ENCODE measurements around the gene IL3RA.
"Not testable (repeated sequence)": the region's sequence is repeated elsewhere in the genome, so short reads cannot be mapped to it uniquely, and the experiment has no call there.

IL3RA gene

DNA sequence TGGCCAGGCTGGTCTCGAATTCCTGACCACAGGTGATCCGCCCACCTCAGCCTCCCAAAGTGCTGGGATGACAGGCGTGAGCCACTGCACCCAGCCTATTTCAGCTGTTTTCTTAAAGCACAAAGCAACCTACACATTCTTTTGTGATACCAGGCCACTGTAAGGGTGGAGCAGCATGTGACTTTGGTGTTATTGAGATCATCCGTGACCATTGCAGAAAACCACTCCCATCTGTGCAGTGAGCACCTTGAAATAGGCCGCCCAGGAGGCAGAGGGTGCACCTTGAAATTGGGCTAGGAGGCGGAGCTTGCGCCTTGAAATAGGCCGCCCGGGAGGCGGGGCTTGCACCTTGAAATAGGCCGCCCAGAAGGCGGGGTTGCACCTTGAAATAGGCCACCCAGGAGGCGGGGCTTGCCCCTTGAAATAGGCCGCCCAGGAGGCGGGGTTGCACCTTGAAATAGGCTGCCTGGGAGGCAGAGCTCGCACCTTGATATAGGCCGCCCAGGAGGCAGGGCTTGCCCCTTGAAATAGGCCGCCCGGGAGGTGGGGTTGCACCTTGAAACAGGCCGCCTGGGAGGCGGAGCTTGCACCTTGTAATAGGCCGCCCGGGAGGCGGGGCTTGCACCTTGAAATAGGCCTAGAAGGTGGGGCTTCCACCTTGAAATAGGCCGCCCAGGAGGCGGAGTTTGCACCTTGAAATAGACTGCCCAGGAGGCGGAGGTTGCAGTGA is 64.3 kb downstream of the IL3RA start:
- DNase-seq, result no peak

DNA sequence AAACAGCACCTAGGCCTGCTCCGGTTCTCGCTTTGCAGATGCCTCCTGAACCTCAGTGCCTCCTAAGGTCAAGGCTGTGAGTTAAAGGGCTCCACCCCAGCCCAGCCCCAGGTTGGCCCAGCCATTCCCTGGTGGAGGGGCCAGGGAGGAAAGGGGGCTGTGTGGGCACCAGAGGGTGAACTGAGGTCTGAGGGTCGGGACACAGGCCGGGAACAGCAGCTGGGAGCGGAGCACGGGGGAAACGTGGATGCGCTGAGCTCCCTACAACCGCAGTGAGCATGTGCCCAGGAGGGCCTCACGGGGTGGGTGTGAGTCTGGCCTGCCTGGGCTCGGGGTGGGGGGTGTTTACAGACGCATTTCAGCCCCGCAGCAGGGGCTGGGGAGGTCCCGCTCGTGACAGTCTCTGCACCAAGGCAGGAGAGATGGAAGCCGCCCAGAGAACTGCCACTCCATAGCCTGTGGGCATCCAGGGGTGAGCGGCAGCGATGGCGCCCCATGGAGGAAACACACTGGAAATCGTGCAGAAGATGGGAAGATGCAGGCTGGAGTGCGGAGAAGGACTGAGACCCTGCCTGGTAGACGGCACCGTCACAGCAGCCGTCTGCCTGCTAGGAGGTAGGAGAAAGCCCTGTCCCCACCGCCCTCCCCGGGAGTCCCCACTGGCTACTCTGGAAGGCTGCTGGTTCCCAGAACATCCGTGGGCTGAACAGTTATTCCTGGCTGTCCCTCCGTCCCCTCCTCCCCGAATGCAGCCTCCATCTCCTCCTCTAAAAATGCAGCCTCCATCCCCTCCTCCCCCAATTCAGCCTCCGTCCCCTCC is 65.2 kb downstream of the IL3RA start:
- no peak for DNase-seq

DNA sequence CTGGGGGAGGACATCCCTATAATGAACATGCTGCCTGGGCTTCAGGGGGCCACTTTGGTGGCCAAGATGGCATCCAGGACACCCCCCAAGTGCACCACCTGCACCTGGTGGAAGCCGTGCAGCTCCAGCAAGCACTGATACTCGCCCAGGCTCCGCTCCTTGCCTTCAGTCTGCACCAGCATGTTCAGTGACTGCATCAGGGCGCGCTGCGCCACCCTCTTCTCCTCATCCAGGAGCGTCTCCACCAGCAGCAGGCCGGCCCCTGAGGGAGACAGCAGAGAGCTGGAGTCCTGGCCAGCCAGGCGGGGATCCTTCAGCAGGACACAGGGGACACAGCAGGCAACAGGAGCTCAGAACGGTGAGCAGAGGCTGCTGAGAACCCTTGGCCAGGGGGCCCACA is 66.6 kb downstream of the IL3RA start:
- no peak for DNase-seq

DNA sequence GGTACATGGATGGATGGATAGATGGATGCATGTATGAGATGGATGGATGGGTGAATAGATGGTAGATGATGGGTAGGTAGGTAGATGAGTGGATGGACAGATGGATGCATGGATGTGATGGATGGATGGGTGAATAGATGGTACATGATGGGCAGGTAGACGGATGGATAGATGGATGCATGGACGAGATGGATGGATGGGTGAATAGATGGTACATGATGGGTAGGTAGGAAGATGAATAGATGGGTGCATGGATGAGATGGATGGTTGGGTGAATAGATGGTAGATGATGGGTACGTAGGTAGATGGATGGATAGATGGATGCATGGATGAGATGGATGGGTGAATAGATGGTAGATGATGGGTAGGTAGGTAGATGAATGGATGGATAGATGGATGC is 67.3 kb downstream of the IL3RA start:
- DNase-seq, result not testable (repeated sequence)

DNA sequence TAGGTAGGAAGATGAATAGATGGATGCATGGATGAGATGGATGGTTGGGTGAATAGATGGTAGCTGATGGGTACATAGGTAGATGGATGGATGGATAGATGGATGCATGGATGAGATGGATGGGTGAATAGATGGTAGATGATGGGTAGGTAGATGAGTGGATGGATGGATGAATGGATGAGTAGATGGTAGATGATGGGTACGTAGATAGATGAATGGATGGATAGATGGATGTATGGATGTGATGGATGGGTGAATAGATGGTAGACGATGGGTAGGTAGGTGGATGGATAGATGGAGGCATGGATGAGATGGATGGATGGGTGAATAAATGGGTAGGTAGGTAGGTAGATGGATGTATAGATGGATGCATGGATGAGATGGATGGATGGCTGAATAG is 69.2 kb downstream of the IL3RA start:
- DNase-seq, result not testable (repeated sequence)

DNA sequence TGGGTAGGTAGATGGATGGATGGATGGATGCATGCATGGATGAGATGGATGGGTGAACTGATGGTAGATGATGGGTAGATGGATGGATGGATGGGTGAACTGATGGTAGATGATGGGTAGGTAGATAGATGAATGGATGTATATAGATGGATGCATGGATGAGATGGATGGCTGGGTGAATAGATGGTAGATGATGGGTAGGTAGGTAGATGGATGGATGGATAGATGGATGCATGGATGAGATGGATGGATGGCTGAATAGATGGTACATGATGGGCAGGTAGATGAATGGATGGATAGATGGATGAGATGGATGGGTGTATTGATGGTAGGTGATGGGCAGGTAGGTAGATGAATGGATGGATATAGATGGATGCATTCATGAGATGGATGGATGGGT is 70.5 kb downstream of the IL3RA start:
- no peak for DNase-seq

DNA sequence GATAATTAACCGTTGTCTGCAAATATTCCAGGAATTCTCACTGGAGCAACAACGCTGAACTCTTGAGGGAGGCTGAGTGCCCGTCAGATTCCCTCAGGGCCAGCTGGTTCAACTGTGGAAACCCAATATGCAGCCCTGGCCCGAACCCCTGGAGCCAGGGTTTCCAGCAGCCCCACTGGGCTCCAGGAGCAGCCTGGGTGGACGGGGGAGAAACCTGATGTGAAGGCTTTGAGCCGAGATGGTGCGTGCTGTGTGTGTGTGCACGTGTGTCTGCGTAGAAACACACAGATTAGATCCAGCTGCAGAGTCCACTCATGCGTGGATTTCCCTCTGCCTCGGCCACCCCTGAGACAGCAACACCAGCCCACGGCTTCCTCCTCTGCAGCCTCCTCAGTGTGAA is 74.7 kb downstream of the IL3RA start:
- DNase-seq, result no peak

DNA sequence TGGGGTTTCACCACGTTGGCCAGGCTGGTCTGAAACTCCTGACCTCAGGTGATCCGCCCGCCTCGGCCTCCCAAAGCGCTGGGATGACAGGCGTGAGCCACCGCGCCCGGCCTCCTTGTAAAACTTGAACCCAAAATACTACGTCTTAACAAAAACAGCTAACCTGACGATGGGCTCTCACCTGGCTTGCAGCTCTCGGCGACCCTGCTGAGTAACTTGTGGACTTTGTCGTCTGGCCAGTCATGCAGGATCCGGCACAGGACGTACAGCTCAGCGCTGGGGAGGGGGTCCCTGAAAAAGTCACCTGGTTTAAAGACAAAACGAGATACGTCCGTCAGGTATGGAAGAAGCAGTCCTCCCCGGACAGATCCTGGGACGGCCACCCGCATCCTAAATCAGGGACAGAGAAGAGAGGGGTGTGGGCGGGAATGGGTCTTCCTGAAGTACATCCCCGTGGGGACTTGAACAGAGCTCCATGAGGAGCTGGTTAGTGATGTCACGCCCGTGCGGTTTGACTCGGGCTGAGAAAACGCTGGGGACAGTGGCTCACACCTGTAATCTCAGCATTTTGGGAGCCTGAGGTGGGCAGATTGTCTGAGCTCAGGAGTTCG is 76.1 kb downstream of the IL3RA start:
- DNase-seq, result no peak

DNA sequence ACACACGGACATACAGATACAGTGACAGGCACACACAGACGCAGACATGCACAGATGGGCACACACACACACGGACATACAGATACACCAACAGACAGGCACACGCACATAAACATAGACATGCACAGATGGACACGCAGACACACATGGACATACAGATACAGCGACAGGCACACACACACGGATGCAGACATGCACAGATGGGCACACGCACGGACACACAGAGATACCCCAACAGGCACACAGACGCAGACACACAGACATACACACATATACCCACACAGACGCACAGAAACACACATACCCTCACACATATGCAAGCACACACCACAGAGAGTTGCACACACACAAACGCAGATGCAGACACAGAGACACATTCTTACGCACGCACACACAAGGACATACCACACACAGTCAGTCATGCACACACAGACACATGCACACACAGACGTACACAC is 79.8 kb downstream of the IL3RA start:
- DNase-seq, result no peak

DNA sequence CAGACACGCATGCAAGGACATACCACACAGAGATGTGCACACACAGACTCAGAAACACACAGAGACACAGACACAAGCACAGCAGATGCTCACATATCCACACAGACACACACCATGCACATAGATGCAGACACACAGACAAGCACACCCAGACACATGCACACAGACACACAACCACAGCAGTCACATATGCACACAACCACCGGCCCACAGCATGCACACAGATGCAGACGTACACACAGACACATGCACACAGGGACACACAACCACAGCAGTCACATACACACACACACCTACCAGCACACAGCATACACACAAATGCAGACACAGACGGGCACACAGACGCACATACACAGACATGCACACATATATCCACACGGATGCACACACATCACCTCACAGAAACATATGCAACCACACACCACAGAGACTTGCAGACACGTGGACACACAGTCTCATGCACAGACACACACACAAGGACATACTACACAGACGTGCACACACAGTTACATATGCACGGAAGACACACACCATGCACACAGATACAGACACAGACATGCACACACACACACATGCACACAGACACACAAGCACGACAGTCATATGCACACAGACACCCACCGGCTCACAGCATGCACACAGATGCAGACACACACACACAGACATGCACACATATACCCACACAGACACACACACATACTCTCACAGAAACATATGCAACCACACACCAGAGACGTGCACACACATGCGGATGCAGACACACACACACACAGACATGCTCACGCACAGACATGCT is 80.6 kb downstream of the IL3RA start:
- DNase-seq, result no peak

DNA sequence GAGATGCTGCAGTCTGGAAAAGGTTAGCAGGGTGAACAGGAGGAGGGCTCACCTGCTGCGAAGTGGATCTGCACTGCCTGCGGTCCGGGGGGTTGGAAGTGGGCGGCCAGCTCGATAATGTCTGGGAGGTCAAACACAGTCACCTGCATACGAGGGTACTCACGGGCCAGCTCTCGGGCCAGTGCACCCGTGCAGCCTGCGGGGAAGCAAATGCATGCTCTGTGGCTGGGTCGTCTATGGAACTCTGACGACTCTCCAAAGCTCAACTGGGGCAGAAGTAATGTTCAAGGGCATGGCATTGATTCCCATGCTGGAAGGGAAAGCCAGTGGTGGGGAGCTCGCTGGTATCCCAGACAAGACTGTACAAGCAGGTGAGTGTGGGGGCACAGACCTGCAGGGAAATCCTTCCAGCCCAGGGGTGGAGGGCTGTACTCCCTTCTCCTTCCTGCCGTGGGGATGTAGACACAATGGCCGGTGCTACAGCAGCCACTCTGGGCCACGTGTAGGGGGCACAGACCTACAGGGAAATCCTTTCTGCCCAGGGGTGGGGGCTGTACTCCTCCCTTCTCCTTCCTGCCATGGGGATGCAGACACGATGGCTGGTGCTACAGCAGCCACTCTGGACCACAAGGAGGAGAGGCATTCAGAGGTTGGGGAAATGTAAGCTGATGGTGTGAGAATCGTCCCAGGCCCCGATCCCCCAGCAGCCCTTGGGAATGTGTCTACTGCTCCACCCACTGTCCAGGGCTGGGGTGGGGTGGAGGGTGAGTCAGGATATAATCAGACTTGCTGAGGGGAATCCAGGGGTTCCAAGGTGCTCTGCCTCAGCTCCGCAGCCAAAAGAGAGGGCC is 81.6 kb downstream of the IL3RA start:
- no peak for DNase-seq

DNA sequence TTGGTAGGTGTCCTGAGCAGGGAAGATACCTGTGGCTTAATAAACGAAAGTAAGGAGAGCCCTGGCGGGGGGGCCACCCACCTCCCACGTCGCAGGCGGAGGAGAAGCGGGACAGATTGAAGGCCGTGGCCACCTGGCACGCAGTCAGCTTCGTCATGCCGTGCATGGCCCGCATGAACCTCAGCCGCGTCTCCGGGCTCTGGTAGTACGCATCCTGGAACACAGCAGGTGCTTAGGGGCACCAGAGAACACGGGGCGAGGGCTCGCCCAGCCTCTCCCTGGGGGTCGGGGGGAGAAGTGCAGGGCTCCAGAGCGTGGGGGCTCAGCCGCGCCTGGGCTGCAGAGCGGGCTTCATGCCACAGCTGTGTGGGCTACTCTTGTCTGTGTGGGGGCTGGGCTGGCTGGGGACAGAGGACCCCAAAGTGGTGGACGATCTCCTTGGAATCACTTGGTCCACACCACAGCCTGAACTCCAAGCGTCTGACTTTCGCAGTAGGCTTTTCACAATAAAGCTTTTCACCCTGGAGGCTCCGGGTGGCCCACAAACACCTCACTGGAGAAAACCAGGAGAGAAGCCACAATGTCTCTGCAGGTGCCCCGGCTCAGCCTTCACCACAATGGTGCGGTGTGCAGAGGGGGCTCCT is 82.4 kb downstream of the IL3RA start:
- DNase-seq, result no peak

DNA sequence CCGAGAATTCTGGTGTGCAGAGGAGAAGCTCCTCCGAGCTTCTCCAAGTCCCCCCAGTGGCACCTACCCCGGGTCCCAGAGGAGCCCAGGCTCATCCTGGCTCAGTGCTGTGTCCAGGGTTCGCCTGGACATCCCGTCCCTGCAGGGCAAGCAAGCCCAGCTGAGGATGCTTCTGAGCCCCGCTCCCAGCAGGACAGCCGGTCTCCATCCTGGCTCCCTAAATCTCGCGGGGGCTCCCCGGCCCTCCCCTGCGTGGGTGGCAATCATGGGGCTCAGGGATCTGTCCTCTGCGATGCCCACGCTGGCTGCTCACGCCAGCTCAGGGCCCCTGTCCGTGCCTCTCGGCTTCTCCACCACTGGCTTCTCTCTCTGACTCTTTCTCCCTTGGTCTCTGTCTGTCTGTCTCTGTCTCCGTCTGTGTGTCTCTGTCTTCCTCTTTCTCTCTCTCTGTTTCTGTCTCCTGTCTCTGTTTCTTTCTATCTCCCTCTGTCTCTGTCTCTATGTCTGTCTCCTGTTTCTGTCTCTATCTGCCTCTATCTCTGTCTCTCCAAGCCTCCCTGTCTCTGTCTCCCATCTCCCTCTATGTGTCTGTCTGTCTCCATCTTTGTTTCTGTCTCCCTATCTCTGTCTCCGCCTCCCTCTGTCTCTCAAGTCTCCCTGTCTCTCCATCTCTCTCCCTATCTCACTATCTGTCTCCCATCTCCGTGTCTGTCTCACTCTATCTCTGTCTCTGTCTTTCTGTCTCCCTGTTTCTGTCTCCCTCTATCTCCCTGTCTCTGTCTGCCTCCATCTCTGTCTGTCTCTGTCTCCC is 83.2 kb downstream of the IL3RA start:
- no peak for DNase-seq

DNA sequence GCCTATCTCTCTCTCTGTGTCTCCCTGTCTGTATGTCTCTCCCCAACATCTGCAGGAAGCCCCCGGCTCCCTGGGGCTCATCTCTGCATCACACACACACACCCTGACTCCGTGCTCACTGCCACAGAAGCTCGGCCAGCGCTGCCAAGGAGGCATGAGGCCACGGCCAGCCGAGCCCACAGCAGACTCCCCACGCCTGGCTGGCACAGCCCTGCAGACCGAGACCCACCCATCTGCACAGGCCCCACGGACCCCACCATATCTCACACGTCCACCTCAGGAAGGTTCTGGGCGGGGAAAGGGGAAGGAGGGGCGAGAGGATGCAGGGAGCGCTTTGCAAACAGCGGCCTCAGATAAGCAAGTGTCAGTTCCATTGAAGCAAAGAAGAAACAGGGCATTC is 83.8 kb downstream of the IL3RA start:
- no peak for DNase-seq

DNA sequence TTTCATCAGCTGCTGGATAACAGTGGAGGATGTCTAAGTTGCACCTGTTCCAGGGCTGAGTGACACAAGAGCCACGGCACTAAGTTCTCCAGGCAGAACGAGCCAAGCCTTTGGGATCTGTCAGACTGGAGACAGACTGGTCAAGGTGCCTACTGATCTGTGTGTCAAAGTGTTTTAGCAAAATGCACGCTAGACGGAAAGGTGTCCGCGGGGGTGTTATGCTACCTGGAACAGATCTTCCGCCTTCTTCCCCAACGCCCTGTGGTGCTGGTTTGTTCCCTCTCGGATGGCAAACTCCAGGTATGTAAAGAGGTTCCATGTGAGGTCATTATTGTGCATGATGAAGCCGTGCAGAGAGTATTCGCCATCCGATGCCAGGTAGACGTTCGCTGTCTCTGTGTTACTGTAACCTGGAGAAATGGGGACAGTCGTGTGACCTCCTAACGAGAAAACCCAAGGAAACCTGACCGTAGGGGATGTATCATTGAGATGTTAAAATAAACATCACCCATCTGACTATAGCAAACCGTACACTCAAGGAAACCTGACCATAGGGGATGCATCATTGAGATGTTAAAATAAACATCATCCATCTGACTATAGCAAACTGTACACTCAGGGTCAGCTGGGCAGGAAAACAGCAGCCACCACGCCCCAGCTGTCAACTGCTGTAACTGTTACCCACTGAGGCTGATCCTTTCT is 85.0 kb downstream of the IL3RA start:
- no peak for DNase-seq

DNA sequence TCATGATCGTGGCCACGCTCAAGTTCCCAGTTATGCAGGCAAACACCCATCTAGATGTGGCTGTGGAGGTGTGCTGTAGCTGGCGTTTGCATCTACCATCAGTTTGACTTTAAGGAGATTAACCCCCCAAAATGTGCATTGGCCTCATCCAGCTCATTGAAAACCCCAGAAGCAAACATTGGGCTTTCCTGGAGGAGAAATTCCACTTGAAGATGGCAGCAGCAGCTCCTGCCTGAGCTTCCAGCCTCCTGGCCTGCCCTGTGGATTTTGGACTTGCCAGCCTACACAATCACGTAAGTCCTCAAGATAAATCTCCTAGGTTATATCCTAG is 85.5 kb downstream of the IL3RA start:
- DNase-seq, result no peak

DNA sequence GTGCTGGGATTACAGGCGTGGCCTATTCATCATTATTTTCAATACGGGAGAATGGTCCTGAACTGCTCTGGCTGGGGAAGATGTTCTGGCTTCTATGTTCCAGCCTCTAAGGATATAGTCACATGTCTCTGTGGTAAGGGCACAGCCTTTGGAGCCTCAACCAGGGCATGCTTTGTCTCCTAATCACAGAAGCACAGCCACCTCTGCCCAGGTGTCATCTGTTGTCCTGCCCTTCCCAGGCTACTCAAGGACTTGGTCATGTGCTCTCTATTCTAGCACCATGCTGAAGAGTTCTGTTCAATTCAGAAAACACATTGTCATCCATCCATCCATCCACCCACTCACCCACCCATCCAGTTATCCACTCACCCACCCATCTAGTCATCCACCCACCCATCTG is 86.6 kb downstream of the IL3RA start:
- DNase-seq, result no peak

DNA sequence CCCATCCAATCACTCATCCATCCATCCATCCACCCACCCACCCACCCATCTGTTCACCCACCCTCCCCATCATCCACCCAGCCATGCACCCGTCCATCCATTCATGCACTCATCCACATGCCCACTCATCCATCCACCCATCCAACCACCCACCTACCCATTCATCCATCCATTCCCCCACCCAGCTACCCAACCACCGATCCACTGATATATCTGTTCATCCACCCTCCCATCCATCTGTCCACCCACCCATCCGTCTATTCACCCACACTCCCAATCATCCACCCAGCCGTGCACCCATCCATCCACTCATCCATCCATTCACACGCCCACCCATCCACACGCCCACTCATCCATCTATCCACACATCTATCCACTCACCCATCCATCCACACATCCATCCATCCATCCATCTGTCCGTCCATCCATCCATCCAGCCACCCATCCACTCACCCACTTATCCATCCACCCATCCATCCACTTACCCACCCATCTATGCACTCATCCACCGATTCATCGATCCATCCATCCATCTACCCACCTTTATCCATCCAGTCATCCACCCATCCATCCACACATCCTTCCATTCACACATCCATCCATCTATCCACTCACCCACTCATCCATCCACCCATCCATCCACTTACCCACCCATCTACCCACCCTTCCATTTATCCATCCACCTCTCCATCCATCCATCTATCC is 87.7 kb downstream of the IL3RA start:
- no peak for DNase-seq

DNA sequence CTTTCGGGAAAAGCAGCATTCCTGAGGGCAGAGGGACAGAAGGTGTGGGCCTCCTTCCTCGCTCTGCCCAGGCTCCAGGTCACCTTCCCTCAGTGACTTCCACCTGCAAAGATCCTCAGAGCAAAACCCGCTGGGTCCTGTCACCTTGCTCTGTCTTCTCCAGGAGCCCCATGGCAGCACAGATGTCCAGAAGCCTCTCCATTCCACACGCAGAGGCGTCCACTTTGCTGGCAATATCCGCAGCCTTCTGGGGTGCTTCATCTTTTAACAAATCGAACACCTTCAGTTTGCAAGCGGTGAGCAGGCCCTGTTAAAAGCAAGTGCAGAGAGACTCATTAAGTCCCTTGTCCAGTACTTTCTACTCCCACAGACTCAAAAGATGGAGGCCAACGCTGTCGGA is 88.8 kb downstream of the IL3RA start:
- no peak for DNase-seq

DNA sequence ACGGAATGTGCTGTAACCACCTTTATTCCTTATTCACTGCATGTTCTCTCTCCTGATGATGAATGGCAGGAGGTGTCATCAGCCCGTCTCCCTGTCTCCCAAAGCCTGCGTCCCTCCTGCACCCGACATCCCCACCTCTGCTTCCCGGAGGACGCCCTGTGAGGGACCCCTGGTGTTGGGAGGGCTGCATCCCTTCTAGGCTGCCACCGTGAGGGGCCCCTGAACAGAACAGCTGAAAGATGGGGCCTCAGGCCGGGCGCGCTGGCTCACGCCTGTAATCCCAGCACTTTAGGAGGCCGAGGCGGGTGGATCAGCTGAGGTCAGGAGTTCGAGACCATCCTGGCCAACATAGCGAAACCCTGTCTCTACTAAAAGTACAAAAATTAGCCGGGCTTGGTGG is 89.7 kb downstream of the IL3RA start:
- DNase-seq, result not testable (repeated sequence)
